Measurements from ENCODE around the gene HINT2.

The HINT2 gene

GRCh38 chr9:35832814-35833213 lies 18.0 kb upstream of the HINT2 start:
- no peaks in the 10 kb centered on the region; the same call in 1 of the 2 replicates for H3K79me2 ChIP-seq (ENCODE audit: insufficient read depth, low read length)
- DNase-seq (no peak), ATAC-seq (ENCODE audit: insufficient read depth, low read depth) (no peak)
- H4K20me1 ChIP-seq (ENCODE audit: insufficient read depth, low read length), result no peaks in the 10 kb centered on the region
- H2AFZ ChIP-seq (ENCODE audit: low read depth, low read length), result no peak overlapping the region
- H3K4me1 ChIP-seq (ENCODE audit: insufficient read depth, low read length), result peaks cover 28% of the 10 kb centered on the region
- H3K36me3 ChIP-seq (ENCODE audit: insufficient read depth, low read length), result no peaks in the 10 kb centered on the region
- H3K9ac ChIP-seq (ENCODE audit: low read depth, low read length), result no peak overlapping the region
- H3K27me3 ChIP-seq (ENCODE audit: insufficient read depth, low read length, poor library complexity), result no peaks in the 10 kb centered on the region
- TF ChIP-seq CTCF (IDR thresholded peaks at IDR 0.05; ENCODE audit: borderline replicate concordance, extremely low read depth, low read length, poor library complexity, severe bottlenecking), result no peak
- TF ChIP-seq EZH2 (IDR thresholded peaks at IDR 0.05; ENCODE audit: borderline replicate concordance, low read depth, low read length, severe bottlenecking), result no peak
- no peak overlapping the region for H3K4me2 ChIP-seq (ENCODE audit: insufficient read depth, low read length)
- no peaks in the 10 kb centered on the region for H3K9me3 ChIP-seq (ENCODE audit: insufficient read depth, low read length, severe bottlenecking)
- H3K27ac ChIP-seq (ENCODE audit: low read length), result no peak overlapping the region
- H3K4me3 ChIP-seq (ENCODE audit: low read depth in 1 of 2, low read length in 2 of 2), result no peak overlapping the region

GRCh38 chr9:35831040-35831439 lies 16.2 kb upstream of the HINT2 start:
- TF ChIP-seq CTCF (IDR thresholded peaks at IDR 0.05; ENCODE audit: borderline replicate concordance, extremely low read depth, low read length, poor library complexity, severe bottlenecking), result no peak
- no peak for TF ChIP-seq EZH2 (IDR thresholded peaks at IDR 0.05; ENCODE audit: borderline replicate concordance, low read depth, low read length, severe bottlenecking)
- Histone ChIP-seq H3K4me3 (ENCODE audit: low read depth in 1 of 2, low read length in 2 of 2) (no peak overlapping the region), H3K36me3 (ENCODE audit: insufficient read depth, low read length) (no peaks in the 10 kb centered on the region), H4K20me1 (ENCODE audit: insufficient read depth, low read length) (no peaks in the 10 kb centered on the region), H3K4me2 (ENCODE audit: insufficient read depth, low read length) (peak overlapping the region; percentile 92), H3K9ac (ENCODE audit: low read depth, low read length) (no peak overlapping the region), H3K4me1 (ENCODE audit: insufficient read depth, low read length) (peaks cover 28% of the 10 kb centered on the region), H2AFZ (ENCODE audit: low read depth, low read length) (no peak overlapping the region), H3K79me2 (ENCODE audit: insufficient read depth, low read length) (no peaks in the 10 kb centered on the region; the same call in 1 of the 2 replicates), H3K27me3 (ENCODE audit: insufficient read depth, low read length, poor library complexity) (no peaks in the 10 kb centered on the region), H3K27ac (ENCODE audit: low read length) (no peak overlapping the region), H3K9me3 (ENCODE audit: insufficient read depth, low read length, severe bottlenecking) (no peaks in the 10 kb centered on the region)
- ATAC-seq (ENCODE audit: insufficient read depth, low read depth) (no peak), DNase-seq (no peak)

- Histone ChIP-seq H3K4me3 (ENCODE audit: low read depth in 1 of 2, low read length in 2 of 2) (peak overlapping the region; percentile 44 to 71; a peak in 3 of 4 replicates), H3K4me1 (ENCODE audit: insufficient read depth, low read length) (peaks cover 28% of the 10 kb centered on the region), H4K20me1 (ENCODE audit: insufficient read depth, low read length) (no peaks in the 10 kb centered on the region), H2AFZ (ENCODE audit: low read depth, low read length) (peak overlapping the region; percentile 65), H3K4me2 (ENCODE audit: insufficient read depth, low read length) (peak overlapping the region; percentile 92), H3K36me3 (ENCODE audit: insufficient read depth, low read length) (no peaks in the 10 kb centered on the region), H3K9me3 (ENCODE audit: insufficient read depth, low read length, severe bottlenecking) (no peaks in the 10 kb centered on the region), H3K27me3 (ENCODE audit: insufficient read depth, low read length, poor library complexity) (no peaks in the 10 kb centered on the region), H3K9ac (ENCODE audit: low read depth, low read length) (peak overlapping the region; percentile 65), H3K79me2 (ENCODE audit: insufficient read depth, low read length) (no peaks in the 10 kb centered on the region; the same call in 1 of the 2 replicates), H3K27ac (ENCODE audit: low read length) (peak overlapping the region; percentile 60)
- ATAC-seq (ENCODE audit: insufficient read depth, low read depth) (no peak), DNase-seq (no peak)
- TF ChIP-seq CTCF (IDR thresholded peaks at IDR 0.05; ENCODE audit: borderline replicate concordance, extremely low read depth, low read length, poor library complexity, severe bottlenecking) (no peak), EZH2 (IDR thresholded peaks at IDR 0.05; ENCODE audit: borderline replicate concordance, low read depth, low read length, severe bottlenecking) (no peak)
Observed at GRCh38 chr9:35829764-35830096, 14.9 kb upstream of the HINT2 start.

Measured in DND-41 (cell line).